NT2/D1 (cell line): ENCODE measurements around the gene HAS3.
A peak's percentile ranks its signal among the peaks of the same experiment; 100 is the strongest.

Experiments used
- DNase-seq: peaks from one replicate; pipeline ENCODE4 v3.0.0-alpha.2; 2011; ENCODE audit warnings: low read depth, low spot score
- H3K27me3 ChIP-seq: 2 replicates; pipeline ENCODE4 v1.6.0; 2011; ENCODE audit warnings: mild to moderate bottlenecking; ENCODE audit not compliant: insufficient read length, insufficient read depth
- H3K36me3 ChIP-seq: 2 replicates; pipeline ENCODE4 v1.6.1; 2011; ENCODE audit warnings: mild to moderate bottlenecking, low read length, mixed read lengths; ENCODE audit not compliant: insufficient read depth, insufficient read length
- H3K4me1 ChIP-seq: 2 replicates; pipeline ENCODE4 v1.5.1; 2011; ENCODE audit not compliant: insufficient read depth, insufficient read length
- H3K4me3 ChIP-seq: 2 replicates; pipeline ENCODE4 v1.5.1; 2011; ENCODE audit warnings: low read depth; ENCODE audit not compliant: insufficient read length
- H3K9ac ChIP-seq: 2 replicates; pipeline ENCODE4 v1.6.0; 2011; ENCODE audit warnings: low read depth; ENCODE audit not compliant: insufficient read length
- H3K9me3 ChIP-seq: 2 replicates; pipeline ENCODE4 v1.5.1; 2011; ENCODE audit warnings: mild to moderate bottlenecking, low read length; ENCODE audit not compliant: insufficient read depth
- SUZ12 ChIP-seq: IDR thresholded peaks from 2 replicates; pipeline ENCODE4 v1.6.1; 2011; ENCODE audit not compliant: insufficient read length, insufficient read depth; ENCODE audit errors: extremely low read depth
- YY1 ChIP-seq: IDR thresholded peaks from 2 replicates; pipeline ENCODE4 v1.6.1; 2011; ENCODE audit not compliant: insufficient read length, insufficient read depth
- ZNF274 ChIP-seq: IDR thresholded peaks from 2 replicates; pipeline ENCODE4 v1.6.1; 2011; ENCODE audit warnings: mild to moderate bottlenecking, low read depth, low read length

Gene HAS3

DNA sequence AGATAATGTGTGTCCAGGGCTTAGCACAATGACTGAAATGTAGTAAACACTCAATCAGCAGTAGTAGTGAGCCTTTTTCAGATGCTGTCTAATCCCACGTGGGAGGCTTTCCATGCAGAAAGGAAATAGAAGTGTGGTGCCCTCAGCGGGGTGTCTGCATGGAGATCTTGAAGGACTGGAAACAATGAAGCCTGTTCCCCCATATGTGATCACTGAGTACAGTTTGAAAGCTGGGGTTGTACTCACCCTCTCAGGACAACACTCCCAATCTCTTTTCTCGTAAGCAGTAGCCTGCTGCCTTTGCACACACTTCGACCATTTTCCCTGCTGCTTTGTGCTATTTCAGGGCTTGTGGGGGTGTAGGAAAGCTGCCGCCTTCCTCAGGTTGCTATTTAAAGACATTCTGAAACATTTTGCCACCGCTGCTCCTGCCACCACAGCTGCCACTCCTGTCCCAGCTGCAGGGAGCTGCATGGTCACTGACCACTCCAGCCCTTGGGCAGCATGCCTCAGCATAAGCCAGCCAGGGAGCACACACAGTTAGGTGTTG, 40.6 kb upstream of the HAS3 start:
- Histone ChIP-seq H3K4me3 (no peak overlapping the region), H3K4me1 (peaks cover 12% of the 10 kb centered on the region), H3K36me3 (no peaks in the 10 kb centered on the region), H3K9ac (no peak overlapping the region), H3K9me3 (no peaks in the 10 kb centered on the region), H3K27me3 (no peaks in the 10 kb centered on the region)
- no peak for TF ChIP-seq ZNF274
- no peak for TF ChIP-seq SUZ12
- TF ChIP-seq YY1, result no peak
- DNase-seq, result no peak

- Histone ChIP-seq H3K36me3 (no peaks in the 10 kb centered on the region), H3K4me3 (no peak overlapping the region), H3K9me3 (no peaks in the 10 kb centered on the region), H3K9ac (no peak overlapping the region), H3K4me1 (peaks cover 18% of the 10 kb centered on the region), H3K27me3 (no peaks in the 10 kb centered on the region)
- no peak for TF ChIP-seq YY1
- no peak for TF ChIP-seq ZNF274
- TF ChIP-seq SUZ12, result no peak
- DNase-seq, result no peak
Measured at GRCh38 chr16:69069504-69069903, 35.9 kb upstream of the HAS3 start.

- Histone ChIP-seq H3K9ac (peak overlapping the region; percentile 58), H3K4me1 (peaks cover 9% of the 10 kb centered on the region), H3K9me3 (no peaks in the 10 kb centered on the region), H3K36me3 (no peaks in the 10 kb centered on the region), H3K27me3 (no peaks in the 10 kb centered on the region), H3K4me3 (no peak overlapping the region)
- DNase-seq, result no peak
- TF ChIP-seq YY1 (no peak), SUZ12 (no peak), ZNF274 (no peak)
Measured at GRCh38 chr16:69071036-69071435, 34.4 kb upstream of the HAS3 start.

DNA sequence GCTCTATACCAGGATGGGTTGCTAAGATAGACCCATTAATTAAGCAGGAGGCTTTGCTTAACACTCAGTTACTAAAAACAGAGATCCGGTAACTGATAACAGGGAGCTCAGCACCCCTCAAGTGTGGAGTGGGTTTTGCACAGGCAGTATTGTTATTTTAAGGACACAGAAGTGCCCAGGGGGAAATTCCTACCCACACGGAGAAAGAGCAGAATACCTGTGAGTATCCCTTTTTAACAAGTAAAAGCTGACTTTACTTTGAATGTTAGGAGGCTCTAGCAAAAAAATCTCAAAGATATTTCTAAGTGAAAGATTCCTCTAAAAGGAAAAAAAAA, 32.8 kb upstream of the HAS3 start:
- Histone ChIP-seq H3K9ac (no peak overlapping the region), H3K4me1 (peaks cover 11% of the 10 kb centered on the region), H3K9me3 (no peaks in the 10 kb centered on the region), H3K4me3 (no peak overlapping the region), H3K36me3 (no peaks in the 10 kb centered on the region), H3K27me3 (no peaks in the 10 kb centered on the region)
- DNase-seq, result no peak
- TF ChIP-seq SUZ12, result no peak
- TF ChIP-seq ZNF274, result no peak
- TF ChIP-seq YY1, result no peak

DNA sequence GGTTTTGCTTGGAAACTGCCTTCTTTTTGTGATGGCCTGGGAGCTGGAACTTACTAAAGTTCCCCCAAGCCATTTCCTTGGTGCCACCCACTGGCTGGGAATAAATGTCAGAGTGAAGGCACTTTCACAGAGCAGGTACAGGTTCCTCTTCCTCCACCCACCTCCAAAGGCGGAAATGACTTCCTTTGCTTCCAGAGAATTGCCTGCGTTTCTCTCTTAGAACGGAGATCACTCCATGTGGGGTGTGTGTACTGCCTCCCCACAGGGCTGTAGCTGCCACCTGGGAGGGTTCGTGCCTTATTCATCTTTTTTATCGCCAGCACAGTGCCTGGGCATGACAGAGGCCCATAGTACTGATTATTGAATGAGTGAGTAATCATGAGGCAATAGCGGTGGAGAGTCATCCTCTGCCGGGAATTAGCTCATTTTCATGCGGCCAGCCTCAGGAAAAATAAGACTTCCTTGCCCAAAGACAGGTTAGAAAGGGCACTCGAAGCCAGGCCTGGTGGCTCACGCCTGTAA, 32.2 kb upstream of the HAS3 start:
- Histone ChIP-seq H3K4me1 (peaks cover 11% of the 10 kb centered on the region), H3K27me3 (no peaks in the 10 kb centered on the region), H3K4me3 (no peak overlapping the region), H3K9ac (peak overlapping the region; percentile 69), H3K36me3 (no peaks in the 10 kb centered on the region), H3K9me3 (no peaks in the 10 kb centered on the region)
- no peak for DNase-seq
- TF ChIP-seq ZNF274 (no peak), SUZ12 (no peak), YY1 (no peak)

- H3K9me3 ChIP-seq, result no peaks in the 10 kb centered on the region
- H3K9ac ChIP-seq, result no peak overlapping the region
- no peaks in the 10 kb centered on the region for H3K27me3 ChIP-seq
- H3K4me1 ChIP-seq, result peaks cover 9% of the 10 kb centered on the region
- no peak overlapping the region for H3K4me3 ChIP-seq
- no peaks in the 10 kb centered on the region for H3K36me3 ChIP-seq
- TF ChIP-seq SUZ12, result no peak
- TF ChIP-seq ZNF274, result no peak
- TF ChIP-seq YY1, result no peak
- DNase-seq, result no peak
Measured at GRCh38 chr16:69077251-69077650, 28.2 kb upstream of the HAS3 start.

- no peaks in the 10 kb centered on the region for H3K36me3 ChIP-seq
- no peak overlapping the region for H3K4me3 ChIP-seq
- DNase-seq, result peak; percentile 54
- H3K9me3 ChIP-seq, result no peaks in the 10 kb centered on the region
- no peak overlapping the region for H3K9ac ChIP-seq
- TF ChIP-seq ZNF274 (no peak), SUZ12 (no peak), YY1 (no peak)
- H3K4me1 ChIP-seq, result peaks cover 8% of the 10 kb centered on the region
- H3K27me3 ChIP-seq, result no peaks in the 10 kb centered on the region
Measured at GRCh38 chr16:69078073-69078472, 27.4 kb upstream of the HAS3 start.
